DMS53 (cell line): ENCODE measurements around the gene OTOP3.
"Not testable (repeated sequence)": the region's sequence is repeated elsewhere in the genome, so short reads cannot be mapped to it uniquely, and the experiment has no call there.

Experiments used
- DNase-seq: peaks from one replicate; lab custom pipeline; 2025; lab: John Stamatoyannopoulos, UW

The OTOP3 gene

DNA sequence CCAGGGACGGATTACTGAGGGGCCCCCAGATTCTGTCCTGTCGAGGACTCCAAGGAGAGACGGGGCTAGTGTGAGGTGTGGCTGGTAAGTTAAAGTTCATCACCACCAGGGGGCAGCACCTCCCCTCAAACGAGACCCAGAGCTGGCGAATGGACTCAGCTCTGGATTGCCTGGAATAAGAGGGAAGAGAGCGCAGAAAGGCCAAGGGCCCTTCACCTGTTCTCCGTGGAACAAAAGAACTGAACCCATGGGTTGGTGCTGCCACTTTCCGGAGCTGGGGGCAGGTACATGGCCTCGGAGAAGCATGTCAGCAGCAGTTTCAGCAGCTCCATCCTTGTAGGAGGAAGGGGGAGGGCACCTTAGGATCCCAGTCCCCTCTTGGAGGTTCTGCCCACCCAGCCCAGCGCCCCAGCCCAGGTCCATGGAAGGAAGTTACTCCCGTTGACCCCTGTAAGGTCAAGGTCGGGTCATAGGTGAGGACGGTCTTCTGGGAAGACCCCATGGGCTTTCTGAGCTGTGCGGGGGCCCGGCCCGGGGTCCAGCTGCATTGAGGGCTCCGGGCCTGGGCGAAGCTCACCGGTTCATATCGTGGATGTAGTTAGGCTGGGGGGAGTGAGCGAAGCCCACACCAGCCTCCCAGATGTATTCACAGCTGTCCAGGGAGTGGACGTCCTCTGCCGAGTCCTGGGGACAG, 26.1 kb downstream of the OTOP3 start:
- peak; percentile 96 for DNase-seq

DNA sequence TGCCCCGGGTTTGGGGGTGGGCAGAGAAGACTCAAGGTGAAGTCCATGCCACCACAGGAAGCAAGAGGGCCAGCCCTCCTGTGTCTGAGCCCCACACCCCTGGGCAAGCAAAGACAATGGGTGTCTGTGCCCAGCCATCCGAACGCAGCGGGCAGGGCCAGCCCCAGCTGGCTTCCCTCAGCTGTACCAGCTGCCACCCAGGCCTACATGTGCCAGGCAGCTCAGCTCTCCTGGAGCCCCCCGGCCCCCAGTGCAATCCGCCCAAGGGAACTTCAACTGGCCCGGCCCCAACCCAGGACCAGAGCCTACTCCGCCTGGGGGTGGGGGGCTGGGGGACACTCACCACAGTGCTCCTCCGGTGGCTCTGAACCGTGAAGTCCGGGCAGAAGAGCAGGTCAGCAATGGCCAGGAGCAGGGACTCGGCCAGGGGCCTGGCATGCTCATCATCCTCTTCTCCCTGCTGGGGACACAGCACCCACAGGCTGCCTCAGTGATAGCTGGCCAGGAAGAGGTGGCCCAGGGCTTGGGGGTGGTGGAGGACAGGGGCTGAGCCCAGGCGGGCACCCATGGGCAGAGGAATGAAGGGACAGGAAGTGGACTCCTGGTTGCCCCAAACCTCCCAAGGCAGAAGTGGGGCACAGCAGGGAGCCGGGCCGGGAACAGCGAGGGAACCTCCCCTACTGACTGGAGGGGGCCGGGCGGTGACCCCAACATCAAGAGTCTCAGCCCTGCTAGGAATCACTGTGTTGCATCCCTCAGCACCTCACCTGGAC, 27.1 kb downstream of the OTOP3 start:
- DNase-seq = no peak

DNA sequence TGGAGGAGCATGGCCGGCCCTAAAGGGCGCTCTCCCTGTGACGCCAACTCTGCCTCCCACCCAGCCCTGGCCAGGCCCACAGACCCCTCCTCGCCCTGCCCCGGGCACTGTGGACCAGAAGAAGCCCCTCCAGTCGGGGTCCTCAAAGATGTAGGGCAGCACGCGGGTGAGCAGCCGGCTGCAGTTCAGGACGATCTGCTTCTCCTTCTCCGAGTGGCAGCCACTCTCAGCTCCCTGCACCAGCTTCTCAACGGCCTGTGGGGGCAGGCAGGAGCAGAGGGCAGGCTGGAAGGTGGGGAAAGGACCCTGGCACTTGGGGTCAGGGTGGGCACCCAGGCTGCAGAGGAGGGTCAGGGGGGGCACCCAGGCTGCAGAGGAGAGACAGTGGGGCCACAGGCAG, 28.0 kb downstream of the OTOP3 start:
- DNase-seq = no peak

DNA sequence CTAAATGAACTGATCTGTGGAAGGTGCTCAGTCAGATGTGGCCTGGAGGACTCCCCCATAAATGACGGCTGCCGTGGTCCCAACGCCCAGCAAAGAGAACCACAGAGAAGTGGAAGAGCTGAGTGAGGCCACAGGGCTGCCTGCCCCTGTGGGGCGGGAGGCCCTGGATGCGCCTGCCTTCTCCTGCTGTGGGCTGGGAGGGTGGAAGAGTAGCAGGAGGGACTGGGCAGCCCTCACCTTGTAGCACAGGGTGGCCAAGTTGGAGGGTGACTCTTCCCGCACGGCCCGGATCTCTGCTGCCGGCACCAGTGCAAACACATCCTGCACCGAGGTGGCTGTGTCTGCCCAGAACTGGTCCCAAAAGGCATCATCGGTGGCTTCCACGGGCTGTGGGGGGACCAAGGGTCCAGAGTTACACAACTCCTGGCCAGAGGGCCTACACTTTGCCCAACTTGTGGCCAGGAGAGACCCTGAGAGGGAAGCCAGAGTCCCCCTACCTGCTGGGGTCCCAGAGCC, 28.6 kb downstream of the OTOP3 start:
- DNase-seq = no peak

DNA sequence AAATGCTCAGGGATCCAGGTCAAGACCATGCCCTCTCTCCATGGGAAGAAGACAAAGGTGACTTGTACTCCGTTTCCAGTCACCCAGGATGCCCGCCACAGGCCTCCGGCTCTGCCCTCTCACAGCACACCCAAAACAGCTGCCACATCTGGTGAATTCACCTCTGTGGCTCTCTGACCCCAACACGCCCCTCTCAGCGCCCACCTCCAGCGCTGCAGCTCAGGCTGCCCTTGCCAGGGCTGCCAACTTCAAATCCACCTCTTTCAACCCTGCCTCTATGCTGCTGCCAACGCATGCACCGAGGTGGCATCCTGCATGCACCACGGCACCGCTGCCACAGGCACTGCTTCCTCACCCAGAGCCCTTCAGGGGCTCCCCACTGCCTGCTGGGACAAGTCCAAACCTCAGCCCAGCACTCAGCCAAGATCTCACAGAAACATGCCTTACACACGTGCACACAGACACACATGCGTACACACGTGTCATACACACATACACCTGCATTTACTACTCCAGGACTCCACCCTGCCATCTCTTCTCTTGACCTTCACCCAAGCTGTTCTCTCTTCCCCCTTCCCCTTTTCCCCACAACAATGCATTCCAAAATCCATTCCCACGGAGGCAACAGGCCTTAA, 29.4 kb downstream of the OTOP3 start:
- no peak for DNase-seq

DNA sequence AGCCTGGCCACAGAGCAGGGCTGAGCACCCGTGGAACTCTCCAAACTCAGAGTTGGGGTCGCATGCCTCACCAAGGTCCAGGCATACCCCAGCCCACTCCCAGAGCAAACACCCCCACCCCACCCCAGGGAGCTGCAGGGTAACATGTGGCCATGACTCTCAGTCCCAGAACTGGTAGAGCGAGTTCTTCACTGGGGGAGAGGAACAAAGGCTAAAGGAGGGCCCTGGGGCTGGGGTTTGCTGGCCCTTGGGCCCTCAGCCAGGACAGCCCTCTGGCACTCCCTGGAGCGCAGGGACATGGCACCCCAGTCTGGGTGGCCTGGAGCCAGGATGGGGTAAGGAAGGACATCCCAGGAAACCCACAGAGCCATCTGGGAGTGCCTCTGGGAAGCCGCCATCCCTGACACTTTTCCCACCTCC, 32.7 kb downstream of the OTOP3 start:
- DNase-seq = peak; percentile 73

DNA sequence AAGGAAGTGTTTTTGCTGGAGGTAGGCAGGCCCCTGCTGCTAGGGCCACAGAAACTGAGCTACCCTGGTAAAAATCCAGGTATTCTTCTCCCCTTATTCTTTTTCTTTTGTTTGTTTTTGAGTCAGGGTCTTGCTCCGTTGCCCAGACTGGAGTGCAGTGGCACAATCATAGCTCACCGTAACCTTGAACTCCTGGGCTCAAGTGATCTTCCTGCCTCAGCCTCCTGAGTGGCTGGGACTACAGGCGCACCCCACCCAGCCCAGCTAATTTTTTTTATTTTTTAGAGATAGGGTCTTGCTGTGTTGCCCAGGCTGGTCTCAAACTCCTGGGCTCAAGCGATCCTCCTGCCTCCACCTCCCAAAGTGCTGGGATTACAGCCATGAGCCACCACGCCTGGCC, 33.8 kb downstream of the OTOP3 start:
- not testable (repeated sequence) for DNase-seq

DNA sequence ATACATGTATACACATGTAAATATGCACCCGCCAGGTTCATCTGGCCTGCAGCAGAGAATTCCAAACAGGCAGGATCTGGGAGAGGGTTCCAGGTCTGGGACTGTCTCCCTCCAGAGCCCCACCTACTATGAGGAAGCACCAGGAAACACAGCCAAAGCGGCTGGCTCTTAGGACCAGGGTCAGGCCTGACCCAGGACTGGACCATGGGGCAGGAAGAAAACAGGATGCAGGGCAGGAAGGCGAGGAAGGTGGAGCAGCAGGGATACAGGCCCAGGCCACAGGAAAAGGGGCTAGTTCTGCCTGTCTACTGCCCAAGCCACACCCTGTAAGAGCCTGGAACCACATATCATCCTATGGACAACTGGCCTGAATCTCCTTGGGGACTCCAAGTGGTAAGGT, 34.7 kb downstream of the OTOP3 start:
- DNase-seq = no peak

DNA sequence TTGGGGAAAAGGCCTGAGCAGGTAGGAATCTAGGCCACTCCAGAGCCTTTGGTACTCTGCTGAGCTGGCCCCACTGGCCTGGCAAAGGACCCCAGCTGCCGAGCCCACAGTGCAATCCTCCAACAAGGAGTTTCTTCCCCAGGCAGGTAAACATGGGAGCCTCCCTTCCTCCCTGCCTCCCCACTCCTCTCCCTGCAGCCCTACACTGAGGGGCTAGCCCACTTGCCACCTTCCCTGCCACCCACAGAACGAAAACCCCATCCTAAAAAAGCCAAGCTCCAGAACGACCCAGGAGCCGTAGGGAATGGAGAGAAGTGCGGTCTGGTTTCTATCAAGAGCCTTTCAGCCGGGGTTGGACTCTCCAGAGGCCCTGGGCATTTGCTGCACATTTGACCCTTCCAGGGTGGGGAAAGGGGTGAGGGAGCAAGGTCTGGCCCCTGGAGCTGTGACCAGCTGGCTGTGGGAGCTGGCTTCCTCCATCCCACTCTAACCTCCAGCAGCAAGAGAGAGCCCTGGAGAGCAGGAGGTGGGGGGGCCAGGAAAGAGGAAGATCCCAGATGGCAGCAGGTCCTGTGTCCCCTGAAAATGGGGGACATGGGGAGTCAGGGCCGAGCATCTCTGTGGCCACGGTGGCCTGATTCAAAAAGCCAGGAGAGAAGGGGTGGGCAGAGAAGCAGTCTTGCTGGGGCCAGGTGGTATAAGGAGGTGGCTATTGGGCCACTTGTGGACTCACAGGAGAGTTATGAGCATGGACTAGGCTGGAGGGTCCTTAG, 35.6 kb downstream of the OTOP3 start:
- DNase-seq = no peak

DNA sequence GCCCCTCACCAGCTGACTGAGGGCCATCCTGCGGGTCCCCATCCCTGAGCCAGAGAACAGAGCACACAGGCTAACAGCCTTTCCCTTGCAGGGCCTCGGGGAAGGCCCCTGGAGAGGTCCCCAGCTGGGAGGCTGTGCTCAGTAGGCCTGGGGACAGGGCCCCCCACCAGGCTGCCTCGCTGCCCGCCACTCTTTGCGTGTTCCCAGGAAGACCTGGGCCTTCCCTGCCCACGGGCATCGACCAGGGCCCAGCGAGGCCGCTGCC, 36.1 kb downstream of the OTOP3 start:
- DNase-seq = no peak

DNA sequence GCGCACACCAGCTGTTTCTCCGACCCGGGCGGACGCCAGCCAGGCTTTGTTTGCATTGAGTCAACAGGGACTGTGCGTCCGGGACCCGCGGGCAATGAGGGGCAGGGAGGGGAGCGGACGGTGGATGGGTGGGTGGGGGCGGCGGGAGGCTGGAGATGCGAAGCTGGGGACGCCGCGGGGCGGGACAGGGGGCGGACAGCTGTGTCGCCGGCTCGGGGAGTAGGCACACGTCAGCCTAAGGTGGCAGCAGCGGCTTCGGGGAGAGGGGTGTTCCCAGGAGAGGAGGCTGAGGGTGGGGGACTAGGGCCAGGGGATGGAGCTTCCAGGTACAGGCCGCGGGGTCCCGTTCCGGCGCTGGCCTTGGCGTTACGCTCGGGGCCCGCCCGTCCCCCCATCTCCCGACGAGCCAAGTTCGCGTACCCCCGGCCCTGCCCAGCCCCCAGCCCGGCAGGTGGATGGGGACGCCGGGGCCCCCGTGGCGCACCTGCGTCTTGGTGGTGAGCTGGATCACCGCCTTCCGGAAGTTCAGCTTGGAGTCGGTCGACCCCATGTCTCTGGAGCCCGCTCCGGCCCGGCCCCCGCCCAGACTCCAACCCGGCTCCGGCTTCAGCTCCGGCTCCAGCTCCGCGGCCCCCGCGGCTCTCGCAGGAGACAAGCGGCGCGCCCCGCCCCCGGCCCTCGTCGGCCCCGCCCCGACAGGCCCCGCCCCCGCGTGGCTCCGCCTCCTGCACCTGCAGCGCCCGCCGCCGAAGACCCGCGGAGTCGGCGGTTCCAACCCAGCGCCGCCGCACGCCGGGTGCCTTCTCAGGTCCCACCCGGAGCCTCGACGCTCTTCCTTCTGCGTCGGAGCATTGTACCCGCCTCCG, 36.6 kb downstream of the OTOP3 start, which contains the start of gene HID1:
Gene HID1 (minus strand): TSS at position 653 of the 866 bp plus-strand sequence. CDS start 103 bp downstream, at position 550.
- peak; percentile 92 for DNase-seq

DNA sequence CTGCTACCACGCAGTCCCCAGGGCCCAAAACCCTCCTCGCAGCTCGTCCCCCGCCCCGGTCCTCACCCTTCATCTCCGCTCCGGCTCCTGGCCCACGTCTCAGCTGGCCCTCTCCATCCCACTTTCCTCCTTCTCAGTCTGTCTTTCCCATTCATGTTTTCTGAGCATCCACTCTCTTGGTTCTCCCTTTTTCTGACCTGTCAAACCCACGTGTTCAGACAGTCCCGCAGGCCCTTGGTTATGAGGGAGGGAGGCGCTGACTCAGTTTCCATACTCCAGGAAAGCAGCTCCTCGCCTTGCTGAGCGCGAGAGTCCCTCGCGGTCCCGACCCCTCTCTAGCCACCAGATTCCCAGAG, 37.3 kb downstream of the OTOP3 start:
- no peak for DNase-seq

DNA sequence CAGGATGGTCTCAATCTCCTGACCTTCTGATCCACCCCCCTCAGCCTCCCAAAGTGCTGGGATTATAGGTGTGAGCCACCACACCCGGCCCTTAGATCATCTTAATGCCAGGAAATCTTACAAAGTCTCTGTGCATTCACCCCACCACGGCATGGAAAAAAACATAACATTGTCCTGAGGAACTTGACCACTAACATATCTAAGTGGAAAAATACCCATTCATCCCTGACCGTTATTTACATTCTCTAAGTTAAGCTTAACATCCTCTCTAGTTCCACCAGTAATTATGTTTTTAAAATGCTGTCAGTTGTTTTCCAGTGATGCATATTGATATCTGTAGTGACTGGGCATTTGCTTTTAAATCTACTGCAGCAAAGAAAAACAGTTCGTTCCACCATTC, 40.2 kb downstream of the OTOP3 start:
- DNase-seq = no peak

DNA sequence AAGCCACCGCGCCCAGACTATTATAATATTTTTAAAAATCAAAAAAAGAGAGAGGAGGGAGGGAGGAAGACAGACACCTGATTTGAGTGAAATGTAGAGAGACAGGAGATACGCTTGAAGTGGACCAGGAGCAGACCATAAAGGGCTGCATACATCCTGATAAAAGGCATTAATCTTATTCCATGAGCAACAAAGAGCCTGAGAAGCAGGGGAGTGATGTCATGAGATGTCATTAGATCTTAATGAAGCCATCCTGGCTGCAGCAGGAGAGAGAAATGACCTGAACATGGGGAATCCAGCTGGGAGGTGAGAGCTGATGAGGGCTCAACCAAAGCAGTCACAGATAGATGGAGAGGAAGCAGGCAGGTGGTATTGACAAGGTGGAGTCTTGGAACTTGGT, 42.1 kb downstream of the OTOP3 start:
- DNase-seq = no peak

DNA sequence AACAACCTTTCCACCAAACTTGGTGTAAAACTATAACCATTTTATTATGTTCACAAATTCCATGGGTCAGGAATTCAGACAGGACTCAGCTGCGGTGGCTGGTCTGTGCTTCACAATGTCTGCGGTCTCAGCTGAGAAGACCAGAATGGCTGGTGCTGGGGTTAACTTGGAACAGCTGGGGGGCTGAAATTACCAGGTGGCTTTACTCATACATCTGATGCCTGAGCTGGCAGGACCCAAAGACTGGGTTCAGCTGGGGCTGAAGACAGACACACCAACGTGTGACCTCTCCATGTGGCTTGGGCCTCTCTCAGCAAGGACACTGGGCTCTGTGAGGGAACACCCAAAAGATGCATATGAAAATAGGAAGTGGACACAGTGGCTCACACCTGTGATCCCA, 42.5 kb downstream of the OTOP3 start:
- DNase-seq = no peak

DNA sequence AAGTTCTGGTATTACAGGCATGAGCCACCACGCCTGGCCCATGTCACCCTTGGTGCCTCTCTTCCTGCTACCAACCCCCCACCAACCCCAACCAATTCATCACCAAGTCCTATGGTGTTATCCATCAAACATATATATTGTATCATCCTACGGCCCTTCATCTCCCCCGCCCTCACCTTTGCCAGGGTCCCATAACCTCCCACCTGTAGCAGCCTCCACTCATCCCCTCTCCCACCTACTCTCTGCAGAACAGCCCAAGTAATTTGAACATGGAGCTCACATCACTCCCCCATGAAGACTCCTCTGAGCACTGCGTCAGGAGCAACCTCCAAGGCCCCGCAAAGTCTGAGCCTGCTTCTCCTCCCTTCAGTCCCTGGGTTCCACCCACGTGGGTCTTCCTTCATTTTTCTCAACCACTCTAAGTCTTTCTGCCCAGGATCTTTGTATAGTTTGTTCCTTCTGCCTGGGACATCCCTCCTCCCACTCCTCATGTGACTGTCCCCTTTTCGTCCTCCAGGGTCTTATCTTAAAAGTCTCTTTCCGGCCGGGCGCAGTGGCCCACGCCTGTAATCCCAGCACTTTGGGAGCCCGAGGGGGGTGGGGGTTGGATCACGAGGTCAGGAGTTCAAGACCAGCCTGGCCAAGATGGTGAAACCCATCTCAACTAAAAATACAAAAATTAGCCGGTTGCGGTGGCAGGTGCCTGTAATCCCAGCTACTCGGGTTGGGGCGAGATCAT, 43.9 kb downstream of the OTOP3 start:
- no peak for DNase-seq

DNA sequence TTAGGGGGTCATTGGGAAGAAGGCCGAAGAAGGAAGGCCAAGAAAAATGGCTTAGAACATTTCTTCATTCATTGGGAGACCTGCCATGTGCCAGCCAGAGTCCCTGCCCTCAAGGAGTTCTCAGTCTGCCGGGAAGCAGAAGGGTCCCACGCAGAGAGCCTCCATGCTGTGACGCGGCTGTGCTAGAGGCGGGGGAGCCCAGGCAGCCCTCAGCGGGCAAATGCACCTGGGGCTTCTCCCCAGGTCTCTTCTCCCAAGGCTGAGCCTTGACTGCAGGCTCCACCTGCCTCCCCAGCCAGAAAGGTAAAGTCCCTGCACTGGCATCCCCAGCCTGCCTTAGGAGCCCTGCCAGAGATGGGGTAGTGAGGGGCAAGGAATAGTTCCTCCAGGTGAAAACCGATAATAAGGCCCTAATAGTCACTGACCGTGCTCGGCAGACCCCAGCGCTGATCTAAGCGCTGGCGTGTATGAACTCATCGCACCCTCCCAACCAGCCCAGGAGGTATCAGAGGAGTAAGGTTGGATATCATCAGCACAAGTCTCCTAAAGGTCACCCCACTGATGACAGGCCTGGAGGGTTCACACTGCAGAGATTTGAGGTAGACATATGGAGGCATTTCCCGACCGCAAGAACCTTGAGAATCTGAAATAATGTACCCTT, 45.8 kb downstream of the OTOP3 start:
- DNase-seq = no peak

DNA sequence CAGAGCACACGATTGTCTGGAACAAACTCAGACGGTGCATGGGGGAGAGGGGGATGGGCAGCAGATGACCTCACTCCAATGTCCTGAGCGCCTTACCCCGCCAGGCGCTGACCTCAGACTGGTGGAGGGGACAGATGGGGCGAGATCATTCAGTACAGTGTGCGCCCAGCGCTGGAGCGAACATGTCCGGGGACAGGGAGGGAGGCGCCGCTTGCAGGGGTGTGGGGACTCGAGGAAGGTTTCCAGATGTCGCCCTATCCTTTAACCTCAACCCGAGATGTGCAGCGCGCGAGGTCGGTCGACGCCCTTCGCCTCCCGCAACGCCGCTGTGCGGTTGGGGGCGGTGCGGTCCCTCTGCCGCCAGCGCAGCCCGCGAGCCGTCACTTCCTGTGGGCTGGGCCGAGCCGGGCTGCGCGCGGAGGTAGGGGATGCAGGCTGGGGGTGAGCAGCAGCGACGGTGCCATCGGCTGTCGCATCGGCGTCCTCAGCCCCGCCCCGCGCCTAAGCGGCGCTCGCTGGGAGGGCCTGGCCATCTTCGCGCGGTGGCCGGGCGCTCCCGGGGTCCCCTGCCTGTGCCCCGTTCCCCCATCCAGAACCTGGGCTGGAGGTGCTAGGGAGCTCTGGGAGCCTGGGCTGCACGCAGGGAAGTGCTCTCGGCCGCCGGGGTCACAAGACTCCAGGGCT, 46.4 kb downstream of the OTOP3 start:
- peak; percentile 96 for DNase-seq

DNA sequence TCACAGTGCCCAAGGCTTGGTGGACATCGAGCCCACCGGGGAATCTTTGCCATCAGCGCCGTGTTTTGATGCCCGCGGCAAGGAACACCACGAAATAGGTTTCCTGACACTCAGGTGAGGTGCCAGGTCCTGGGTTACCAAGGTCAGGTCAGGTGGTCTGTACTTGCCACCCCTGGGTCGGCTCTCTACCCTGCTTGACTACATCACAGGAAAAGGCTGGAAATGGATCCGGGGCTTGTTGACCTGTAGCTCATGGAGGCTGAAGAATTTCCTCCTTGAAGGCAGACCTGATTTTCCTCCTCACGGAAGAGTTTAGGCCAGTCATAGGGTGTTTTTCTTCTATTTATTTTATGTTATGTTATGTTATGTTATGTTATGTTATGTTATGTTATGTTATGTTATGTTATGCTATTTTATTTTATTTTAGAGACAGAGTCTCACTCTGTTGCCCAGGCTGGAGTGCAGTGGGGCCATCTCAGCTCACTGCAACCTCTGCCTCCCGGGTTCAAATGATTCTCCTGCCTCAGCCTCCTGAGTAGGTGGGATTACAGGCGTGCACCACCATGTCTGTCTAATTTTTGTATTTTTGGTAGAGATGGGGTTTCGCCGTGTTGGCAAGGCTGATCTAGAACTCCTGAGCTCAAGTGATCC, 47.1 kb downstream of the OTOP3 start:
- DNase-seq = peak; percentile 80
